HEK293T (cell line): ENCODE measurements around the gene DMRTB1.

ENCODE experiments used
- CTCF ChIA-PET: fragments of 350-600 bp; formaldehyde crosslinking; extraction: SDS; loops from one replicate; lab custom pipeline; 2021; ENCODE audit warnings: antibody characterized with exemption, inconsistent platforms; lab: Yijun Ruan, JAX
- POLR2A ChIA-PET: fragments of 350-600 bp; formaldehyde crosslinking; extraction: SDS; loops from one replicate; lab custom pipeline; 2020; ENCODE audit warnings: antibody characterized with exemption, inconsistent platforms; lab: Yijun Ruan, JAX
- DNase-seq: peaks from one replicate; pipeline ENCODE4 v3.0.0; 2012; ENCODE audit warnings: mixed read lengths; ENCODE audit errors: extremely low spot score
- ARNT ChIP-seq: fragments of 450-650 bp; IDR thresholded peaks from 2 replicates; pipeline ENCODE4 v1.6.1; 2017; ENCODE audit warnings: mild to moderate bottlenecking
- BHLHE40 ChIP-seq: fragments of 450-650 bp; IDR thresholded peaks from 2 replicates; pipeline ENCODE4 v1.6.1; 2016; ENCODE audit warnings: mild to moderate bottlenecking, moderate library complexity, borderline replicate concordance
- CTBP1 ChIP-seq: fragments of 450-650 bp; IDR thresholded peaks from 2 replicates; pipeline ENCODE4 v1.6.1; 2016; ENCODE audit warnings: borderline replicate concordance
- ELF4 ChIP-seq: fragments of 450-650 bp; IDR thresholded peaks from 2 replicates; pipeline ENCODE4 v1.6.1; 2017; ENCODE audit warnings: antibody characterized with exemption
- FOXA1 ChIP-seq: fragments of 450-650 bp; IDR thresholded peaks from 2 replicates; pipeline ENCODE4 v1.6.1; 2016; ENCODE audit warnings: mild to moderate bottlenecking
- FOXK2 ChIP-seq: fragments of 450-650 bp; IDR thresholded peaks from 2 replicates; pipeline ENCODE4 v1.6.1; 2016; ENCODE audit warnings: mild to moderate bottlenecking
- FOXM1 ChIP-seq: fragments of 450-650 bp; IDR thresholded peaks from 2 replicates; pipeline ENCODE4 v1.6.1; 2017; ENCODE audit warnings: mild to moderate bottlenecking, borderline replicate concordance
- HDGF ChIP-seq: fragments of 450-650 bp; IDR thresholded peaks from 2 replicates; pipeline ENCODE4 v1.6.1; 2017; ENCODE audit warnings: antibody characterized with exemption, borderline replicate concordance
- L3MBTL2 ChIP-seq: fragments of 450-650 bp; conservative IDR thresholded peaks from 2 replicates; pipeline ENCODE4 v1.6.1; 2016; ENCODE audit warnings: mild to moderate bottlenecking
- LEF1 ChIP-seq: fragments of 450-650 bp; IDR thresholded peaks from 2 replicates; pipeline ENCODE4 v1.6.1; 2017; ENCODE audit warnings: mild to moderate bottlenecking, borderline replicate concordance
- NFRKB ChIP-seq: fragments of 450-650 bp; IDR thresholded peaks from 2 replicates; pipeline ENCODE4 v1.6.1; 2016; ENCODE audit warnings: mild to moderate bottlenecking, moderate library complexity
- PKNOX1 ChIP-seq: fragments of 450-650 bp; IDR thresholded peaks from 2 replicates; pipeline ENCODE4 v1.6.1; 2016
- SP1 ChIP-seq: fragments of 450-650 bp; IDR thresholded peaks from 2 replicates; pipeline ENCODE4 v1.6.1; 2017
- SUZ12 ChIP-seq: fragments of 450-650 bp; IDR thresholded peaks from 2 replicates; pipeline ENCODE4 v1.6.1; 2016; ENCODE audit warnings: mild to moderate bottlenecking
- TARDBP ChIP-seq: fragments of 450-650 bp; IDR thresholded peaks from 2 replicates; pipeline ENCODE4 v1.6.1; 2016
- ZNF384 ChIP-seq: fragments of 450-650 bp; IDR thresholded peaks from 2 replicates; pipeline ENCODE4 v1.6.1; 2016

The DMRTB1 gene

GRCh38 chr1:53513846-53514245 is 54.6 kb downstream of the DMRTB1 start:
- ChIA-PET POLR2A (no interaction called here), CTCF (interaction anchor here (0.6 kb wide), 1 partner anchor 13 kb away, joined by 4 read pairs; no protein-coding TSS in a partner anchor)
- DNase-seq, result no peak
- TF ChIP-seq ARNT (no peak), FOXK2 (no peak), FOXM1 (no peak), ZNF384 (no peak), FOXA1 (no peak), CTBP1 (no peak), SP1 (no peak)

- POLR2A ChIA-PET, result no interaction called here
- DNase-seq, result no peak
- CTCF ChIA-PET, result interaction anchor here (0.6 kb wide), 1 partner anchor 14 kb away, joined by 4 read pairs; no protein-coding TSS in a partner anchor
- no peak for TF ChIP-seq ARNT
- no peak for TF ChIP-seq BHLHE40
- TF ChIP-seq FOXM1, result no peak
- TF ChIP-seq TARDBP, result no peak
These were observed 55.2 kb downstream of the DMRTB1 start for GRCh38 chr1:53514436-53514835.

- TF ChIP-seq PKNOX1 (no peak), SUZ12 (no peak), LEF1 (no peak), BHLHE40 (no peak), ELF4 (no peak), NFRKB (no peak), SP1 (no peak), FOXM1 (no peak), FOXA1 (no peak), L3MBTL2 (no peak), HDGF (no peak), ZNF384 (no peak), CTBP1 (no peak), ARNT (no peak)
- no peak for DNase-seq
- CTCF ChIA-PET, result no interaction called here
- POLR2A ChIA-PET, result no interaction called here
These were observed 57.0 kb downstream of the DMRTB1 start for GRCh38 chr1:53516181-53516580.
